ENCODE measurements around the gene ATP6V1D.
"Not testable (repeated sequence)": the region's sequence is repeated elsewhere in the genome, so short reads cannot be mapped to it uniquely, and the experiment has no call there.

The ATP6V1D gene

DNA sequence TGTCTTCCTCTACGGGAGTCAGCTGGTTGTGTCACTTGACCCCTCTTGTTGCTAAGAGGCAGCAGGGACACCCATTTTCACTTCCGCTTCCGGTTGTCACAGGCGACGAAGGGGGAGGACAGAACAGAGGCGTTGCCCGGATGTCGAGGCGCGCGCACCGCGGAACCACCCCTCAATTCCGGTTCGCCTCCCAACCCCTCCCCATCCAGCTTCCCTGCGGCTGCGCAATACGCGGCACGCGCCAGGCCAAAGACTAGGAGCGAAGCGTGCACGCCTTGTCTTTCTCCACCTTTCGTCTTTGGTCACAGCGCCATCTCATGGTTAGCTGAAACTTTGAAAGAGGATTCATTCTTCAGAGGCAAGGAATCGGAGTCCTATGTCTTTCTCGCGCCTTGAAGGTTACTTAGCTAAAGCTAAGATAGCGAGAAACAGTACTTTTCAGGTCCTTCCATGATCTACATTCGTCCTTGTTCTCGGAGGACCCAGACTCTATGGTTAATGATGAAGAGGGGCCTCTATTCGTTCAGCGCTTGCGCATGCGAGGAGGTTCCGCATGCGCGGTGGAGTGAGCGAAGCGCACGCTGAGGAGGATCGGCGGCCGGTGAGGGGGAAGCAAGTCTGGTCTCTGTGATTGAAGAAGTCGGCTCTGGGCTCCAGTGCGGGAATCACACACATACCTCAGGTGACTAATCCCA is at the start of gene ATP6V1D, which contains the start of gene EIF2S1:
ATP6V1D (minus strand) TSS at position 30 of the 695 bp plus-strand sequence. CDS start 106 bp downstream, outside the sequence.
EIF2S1 (plus strand) TSS at position 554 of the 695 bp plus-strand sequence. CDS start 4,440 bp downstream, outside the sequence.
- DNase-seq (ENCODE audit: low spot score), result peak; percentile 99

DNA sequence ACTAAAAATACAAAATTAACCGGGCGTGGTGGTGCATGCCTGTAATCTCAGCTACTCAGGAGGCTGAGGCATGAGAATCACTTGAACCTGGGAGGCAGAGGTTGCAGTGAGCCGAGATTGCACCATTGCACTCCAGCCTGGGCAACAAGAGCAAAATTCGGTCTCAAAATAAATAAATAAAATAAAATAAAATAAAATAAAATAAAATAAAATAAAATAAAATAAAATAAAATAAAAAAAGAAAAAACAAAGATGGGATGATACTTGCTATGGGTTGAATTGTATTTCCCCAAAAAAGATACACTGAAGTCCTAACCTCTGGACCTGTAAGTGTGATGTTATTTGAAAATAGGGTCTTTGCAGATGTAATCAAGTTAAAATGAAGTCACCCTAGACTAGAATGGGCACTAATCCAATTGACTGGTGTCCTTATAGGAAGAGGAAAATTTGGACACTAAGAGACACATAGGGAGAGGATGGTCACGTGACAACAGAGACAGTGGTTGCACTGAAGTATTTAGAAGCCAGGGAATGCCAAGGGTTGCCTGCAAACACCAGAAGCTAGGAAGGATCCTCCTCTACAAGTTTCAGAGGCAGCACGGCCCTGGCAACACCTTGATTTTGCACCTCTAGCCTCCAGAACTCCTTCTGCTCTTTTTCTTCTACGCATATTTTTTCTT is 48.7 kb upstream of the ATP6V1D start:
- not testable (repeated sequence) for DNase-seq (ENCODE audit: low spot score)

DNA sequence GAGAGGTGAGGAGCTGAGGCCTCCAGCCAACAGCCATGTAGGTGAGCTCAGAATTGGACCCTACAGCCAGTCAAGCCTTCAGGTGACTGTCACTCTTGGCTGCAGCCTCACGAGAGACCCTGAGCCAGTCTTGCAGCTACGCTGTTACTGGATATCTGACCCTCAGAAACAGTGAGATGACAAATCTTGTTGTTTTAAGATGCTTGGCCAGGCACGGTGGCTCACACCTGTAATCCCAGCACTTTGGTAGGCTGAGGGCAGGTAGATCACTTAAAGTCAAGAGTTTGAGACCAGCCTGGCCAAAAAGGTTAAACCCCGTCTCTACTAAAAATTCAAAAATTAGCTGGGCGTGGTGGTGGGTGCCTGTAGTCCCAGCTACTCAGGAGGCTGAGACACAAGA is 46.2 kb upstream of the ATP6V1D start:
- DNase-seq (ENCODE audit: low spot score), result no peak

DNA sequence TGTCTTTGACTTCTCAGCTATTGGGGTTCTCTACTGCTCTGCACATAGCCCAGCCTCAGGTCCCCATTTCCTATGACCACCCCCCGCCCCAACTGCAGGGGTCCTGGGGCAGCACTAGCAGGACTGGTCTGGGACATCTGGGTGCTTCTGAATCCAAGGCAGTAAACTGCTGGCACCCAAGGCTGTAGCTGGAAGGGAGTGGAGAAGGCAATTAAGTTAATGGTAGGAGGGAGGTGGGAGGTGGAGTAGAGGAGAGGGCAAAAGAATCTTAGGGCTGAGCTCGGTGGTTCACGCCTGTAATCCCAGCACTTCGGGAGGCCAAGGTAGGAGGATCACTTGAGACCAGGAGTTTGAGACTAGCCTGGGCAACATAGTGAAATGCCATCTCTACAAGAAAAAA is 40.8 kb upstream of the ATP6V1D start:
- no peak for DNase-seq (ENCODE audit: low spot score)

DNA sequence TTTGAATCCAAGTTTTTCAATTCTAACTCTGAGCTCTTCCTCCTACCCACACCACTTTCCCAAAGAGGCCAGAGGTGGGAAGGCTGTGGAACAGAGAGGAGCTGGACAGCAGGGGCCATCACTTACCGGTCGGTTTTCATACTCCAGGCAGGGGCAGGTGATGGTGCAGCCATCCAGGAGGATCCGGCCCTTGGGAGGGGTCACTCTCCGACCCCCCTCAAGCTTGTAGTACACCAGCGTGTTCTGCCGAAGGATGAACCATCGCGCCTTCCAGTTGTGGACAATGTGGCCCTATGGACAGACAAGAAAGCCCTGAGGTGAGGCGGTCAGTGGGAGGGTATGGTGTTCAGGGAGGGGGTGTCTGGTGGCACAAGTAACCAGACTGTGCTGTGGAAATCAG is 37.9 kb upstream of the ATP6V1D start:
- DNase-seq (ENCODE audit: low spot score), result no peak

DNA sequence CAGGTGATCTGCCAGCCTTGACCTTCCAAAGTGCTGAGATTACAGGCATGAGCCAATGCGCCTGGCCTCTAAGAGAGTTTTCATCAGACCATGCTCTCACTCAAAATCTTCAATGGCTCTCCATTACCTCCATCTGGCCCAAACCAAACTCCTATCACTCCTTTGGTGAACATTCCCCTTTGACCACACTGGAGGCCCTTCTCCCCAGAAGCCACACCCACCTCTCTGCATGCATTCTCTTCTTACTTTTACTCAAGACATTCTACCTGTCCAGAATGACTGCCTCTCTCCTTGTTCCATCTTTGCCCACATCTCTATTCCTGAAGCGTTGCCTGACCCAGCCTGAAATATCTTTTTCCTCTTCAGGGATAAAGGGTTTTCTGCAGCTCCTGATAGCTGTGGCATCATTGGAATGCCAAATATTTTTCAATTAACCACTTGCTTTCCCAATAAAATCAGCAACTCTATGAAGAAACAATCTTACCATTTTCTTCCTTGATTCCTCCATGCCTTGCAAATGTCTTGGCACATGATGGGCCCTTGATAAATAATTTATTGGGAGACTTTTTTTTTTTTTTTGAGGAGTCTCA is 36.9 kb upstream of the ATP6V1D start:
- DNase-seq (ENCODE audit: low spot score), result peak; percentile 42

DNA sequence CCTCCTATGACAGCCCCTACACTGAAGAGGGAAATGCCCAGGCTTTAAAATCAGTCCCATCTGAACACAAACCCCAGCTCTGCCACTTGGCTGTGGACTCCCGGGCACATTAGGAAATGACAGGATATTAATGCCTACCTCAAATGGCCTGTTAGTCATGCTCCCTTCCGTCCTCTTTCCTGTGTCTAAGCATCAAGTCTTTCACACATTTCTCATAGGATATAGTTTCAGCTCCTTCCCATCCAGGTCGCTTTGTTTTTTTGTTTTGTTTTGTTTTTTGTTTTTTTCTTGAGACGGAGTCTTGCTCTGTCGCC is 36.2 kb upstream of the ATP6V1D start:
- DNase-seq (ENCODE audit: low spot score), result no peak

DNA sequence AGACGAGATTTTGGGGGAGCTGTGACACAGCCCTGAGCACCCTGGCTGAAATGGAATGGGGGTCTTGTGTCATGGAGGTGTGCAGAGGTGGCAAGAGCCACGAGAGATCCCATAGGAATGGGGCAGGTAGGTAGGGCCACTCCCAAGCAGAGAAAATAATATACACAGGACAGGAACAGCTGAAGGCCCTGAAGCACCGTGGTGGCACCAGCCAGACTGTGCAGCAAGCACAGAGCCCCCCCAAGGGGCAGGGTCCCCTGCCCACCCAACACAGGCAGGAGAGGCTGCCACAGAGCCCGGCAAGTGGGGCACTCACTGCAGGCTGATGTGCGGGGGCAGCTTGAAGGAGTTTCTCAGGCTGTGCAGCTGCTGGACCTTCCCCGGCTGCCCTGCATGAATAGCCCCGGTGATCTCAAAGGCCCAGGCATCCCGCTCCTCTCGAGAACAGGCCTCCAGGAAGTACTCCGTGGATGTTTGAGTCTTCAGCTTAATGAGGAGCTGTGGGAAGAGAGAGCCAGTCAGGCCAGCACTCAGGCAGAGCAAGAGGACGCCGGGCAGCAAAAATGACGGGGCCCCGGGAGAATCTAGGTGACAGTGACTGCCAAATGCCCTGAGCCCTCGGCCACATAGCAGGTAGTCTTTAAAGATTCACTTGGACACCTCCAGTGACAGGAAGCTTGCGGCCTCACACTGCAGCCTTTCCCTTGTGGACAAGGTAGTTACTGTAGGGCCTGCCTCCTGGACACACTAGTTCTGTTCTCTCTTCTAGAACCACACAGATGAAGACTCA is 35.7 kb upstream of the ATP6V1D start:
- DNase-seq (ENCODE audit: low spot score), result no peak

DNA sequence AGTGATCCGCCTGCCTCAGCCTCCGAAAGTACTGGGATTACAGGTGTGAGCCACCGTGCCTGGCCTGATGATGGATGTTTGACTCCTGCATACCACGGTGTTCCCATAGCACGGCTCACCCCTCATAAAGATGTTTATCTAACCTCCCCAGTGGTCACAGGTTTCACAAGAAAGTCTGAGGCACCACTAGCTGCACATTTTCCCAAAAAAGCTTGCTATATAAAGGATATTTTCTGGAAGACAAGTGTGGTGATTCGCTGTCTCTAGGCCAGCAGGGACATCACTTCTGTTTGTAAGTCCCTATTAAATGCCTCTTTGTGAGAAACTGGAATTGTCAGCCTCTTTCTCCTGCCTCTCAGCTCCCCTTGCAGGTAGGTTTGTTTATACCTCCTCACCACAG is 34.1 kb upstream of the ATP6V1D start:
- no peak for DNase-seq (ENCODE audit: low spot score)

DNA sequence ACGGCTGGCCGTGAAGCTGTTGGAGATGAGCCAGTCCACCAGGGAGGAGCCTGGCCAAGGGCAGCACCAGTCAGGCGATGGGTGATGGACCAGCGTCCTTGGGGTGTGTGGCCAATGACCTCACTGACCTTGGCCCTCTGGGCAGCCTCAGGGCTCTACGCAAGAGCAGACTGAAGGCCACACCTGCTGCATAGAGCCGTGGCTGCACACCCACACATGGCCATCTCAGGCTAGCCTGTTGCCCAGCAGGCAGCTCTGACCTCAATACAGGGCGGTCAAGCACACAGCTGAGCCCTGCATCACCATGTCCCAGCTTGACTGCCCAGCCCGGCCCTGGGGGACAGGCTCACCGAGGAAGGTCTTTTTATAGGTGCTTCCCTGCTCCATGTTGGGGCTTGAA is 33.2 kb upstream of the ATP6V1D start:
- DNase-seq (ENCODE audit: low spot score), result no peak

DNA sequence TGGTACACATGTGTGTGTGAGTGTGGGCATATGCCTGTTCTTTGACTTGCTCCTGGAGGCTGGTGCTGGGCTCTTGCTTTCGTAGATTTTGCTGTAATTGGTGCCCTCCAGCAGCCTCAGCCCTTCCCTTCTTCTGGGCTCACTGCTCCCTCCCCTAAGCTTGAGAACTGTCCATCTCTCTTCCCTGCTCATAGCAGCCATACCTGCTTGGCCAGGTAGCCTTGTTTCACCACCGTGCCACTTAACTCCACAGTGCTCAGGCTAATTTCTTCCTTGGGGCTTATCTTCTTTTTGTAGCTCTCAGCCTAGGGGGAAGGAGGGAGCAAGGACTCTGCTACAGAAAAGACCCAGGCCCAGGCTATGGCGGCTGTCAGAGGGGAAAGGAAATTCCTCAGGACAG is 32.5 kb upstream of the ATP6V1D start:
- no peak for DNase-seq (ENCODE audit: low spot score)

DNA sequence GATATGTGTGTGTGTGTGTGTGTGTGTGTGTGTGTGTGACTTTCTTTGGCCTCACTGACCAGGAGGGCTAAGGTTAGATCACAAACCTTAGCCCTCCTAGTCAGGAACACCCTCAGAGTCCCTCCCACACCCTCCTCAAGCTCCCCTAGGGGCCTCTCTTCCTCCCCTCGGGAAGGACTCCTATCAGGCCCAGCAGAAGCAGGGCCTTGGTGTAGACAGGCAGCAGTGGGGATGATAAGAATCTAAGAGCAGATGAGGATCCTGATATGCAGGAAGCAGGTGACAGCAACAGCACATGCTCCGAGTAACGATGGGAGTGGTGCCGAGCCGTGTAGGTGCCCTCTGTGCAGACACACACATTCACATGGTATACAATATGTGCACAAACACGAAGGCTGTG is 31.7 kb upstream of the ATP6V1D start:
- DNase-seq (ENCODE audit: low spot score), result no peak

DNA sequence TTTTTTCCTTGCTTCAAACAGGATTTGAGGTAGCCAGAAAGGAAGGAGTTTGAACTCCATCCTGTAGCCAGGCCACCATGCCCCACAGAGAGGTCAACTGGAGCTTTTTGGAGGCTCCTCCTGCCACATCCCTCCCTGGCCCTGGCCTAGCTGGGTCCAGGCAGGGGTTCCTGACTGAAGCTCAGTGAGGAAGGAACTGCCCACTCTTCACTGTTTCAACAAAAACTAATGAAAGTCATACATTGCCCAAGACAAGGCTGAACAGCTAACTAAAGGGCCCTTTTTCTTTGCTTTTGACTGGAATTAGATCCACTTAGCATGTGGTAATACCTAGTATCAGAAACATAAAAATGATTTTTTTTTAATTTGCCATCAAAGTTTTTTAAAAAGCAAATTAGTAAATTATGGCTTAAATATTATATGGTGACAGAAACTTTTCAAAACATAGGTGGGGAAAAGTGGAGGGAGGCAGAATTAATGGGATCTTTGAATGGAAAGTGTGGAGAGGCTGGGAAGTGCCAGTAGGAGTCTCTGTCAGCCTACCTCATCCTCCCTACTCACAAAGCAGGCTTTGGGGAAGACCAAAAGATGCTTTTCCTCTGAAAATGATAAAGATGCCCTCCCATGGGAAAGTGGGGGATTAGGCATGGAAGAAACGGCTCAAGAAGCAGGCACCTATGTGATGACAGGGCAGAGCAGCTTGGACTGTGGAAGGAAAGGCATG is 30.4 kb upstream of the ATP6V1D start:
- DNase-seq (ENCODE audit: low spot score), result no peak

DNA sequence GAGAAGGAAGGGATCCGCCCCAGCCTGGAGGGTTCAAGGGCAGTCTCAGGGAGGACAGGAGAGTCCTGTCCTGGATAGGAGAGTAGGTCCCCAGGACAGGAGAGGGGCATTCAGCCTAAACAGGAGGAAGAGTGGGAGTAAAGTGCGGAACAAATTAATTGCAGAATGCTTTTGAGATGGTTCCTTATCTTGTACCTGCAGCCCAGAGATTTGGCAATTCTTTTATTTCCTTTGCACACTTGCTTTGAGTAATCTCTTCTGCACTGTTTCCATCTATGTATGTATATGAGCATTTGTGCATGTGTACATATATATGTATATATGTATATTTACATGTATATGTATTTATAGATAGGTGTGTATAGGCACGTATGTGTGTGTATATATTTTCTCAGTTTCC is 29.7 kb upstream of the ATP6V1D start:
- no peak for DNase-seq (ENCODE audit: low spot score)

DNA sequence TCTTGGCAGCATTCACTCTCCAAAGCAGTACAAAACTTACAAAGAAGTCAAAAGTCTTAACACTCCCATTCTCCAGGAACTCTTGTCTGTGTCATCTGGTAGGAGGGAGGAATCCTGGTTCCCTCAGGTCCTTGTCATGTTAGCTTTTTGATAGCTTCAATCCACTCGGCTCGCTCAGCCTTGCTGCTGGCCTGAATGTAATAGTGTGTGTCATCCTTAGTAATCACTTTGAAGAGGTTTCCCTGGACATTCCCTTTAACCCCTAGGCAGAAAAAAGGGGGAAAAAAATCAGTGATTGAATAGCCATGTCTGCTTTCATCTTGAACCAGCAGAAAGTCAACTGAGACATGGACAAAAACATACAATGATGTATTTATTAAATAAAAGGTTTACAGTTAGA is 27.6 kb upstream of the ATP6V1D start:
- DNase-seq (ENCODE audit: low spot score), result peak; percentile 73

DNA sequence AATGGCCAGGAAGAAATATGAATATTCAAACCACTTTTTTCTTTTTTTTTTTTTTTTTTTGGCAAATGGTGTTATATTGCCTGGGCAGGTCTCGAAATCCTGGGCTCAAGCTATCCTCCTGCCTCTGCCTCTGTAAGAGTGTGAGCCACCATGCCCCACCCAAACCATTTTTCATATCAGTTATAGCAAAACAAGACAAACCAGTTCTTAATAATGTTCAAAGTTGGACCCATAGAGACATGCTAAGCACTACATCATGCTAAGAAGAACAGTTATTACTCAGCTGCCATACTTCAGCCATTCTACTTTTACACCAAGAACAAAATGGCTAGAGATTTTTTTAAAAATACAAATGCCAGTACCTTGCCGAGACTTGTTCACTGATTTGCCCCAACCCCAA is 26.0 kb upstream of the ATP6V1D start:
- DNase-seq (ENCODE audit: low spot score), result no peak

DNA sequence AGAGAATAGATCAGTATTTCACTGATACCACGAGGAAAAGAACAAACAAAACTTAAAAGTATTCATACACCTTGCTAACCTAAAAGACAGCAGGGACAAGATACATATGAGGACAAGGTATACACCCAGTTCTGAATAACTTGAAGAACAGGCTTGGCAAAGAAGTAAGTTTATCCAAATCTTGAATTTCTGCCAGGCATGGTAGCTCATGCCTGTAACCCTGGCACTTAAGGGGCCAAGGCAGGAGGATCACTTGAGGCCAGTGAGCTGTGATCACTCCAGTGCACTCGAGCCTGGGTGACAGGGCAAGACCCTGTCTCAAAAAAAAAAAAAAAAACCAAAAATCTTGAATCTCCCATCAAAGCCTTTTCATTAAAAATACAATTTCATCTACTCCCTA is 25.5 kb upstream of the ATP6V1D start:
- DNase-seq (ENCODE audit: low spot score), result no peak

DNA sequence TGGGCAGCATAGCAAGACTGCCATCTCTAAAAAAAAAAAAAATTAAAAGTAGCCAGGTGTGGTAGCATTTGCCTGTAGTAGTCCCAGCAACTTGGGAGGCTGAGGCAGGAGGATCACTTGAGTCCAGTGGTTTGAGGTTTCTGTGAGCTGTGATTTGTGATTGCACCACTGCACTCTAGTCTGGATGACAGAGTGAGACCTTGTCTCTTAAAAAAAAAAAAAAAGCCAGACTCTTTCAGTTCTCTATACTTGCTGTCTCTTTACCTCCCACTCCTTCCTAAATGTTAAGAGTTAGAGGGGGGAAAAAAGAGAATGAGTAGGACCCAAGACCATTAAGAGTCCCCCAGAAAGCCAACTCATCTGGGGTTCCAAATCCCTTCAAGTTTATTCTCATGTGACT is 18.3 kb upstream of the ATP6V1D start:
- no peak for DNase-seq (ENCODE audit: low spot score)

DNA sequence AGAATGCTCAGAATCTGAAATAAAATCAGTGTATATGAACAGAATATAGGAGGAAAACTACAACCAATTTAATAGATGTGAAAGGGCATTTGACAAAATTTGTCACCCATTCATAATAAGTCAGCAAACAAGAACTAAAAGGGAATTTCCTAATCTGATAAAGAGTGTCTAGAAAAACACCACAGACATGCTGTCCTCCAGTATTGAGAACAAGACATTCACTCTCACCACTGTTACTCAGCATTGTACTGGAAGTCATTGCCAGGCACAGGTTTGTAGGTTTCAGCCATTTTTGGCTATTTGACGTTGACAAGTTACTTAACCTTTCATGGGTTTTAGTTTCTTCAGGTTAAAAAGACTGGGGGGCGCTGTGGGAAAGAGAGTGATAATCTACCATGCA is 13.7 kb upstream of the ATP6V1D start:
- DNase-seq (ENCODE audit: low spot score), result no peak

DNA sequence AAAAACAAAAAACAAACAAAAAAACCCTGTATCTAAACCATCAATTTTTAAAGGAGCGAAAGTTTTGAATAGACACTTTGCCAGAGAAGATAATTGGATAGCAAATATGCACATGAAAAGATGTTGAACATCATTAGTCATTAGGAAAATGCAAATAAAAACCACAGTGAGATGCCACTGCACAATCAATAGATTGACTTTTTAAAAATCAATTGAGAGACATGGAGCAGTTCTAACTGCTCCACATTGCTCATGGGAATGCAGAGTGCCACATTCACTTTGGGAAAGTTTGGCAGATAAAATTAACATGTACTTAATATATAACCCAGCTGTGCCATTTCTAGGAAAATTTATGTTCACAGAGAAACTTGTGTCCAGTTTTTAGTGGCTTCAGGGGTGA is 13.2 kb upstream of the ATP6V1D start:
- DNase-seq (ENCODE audit: low spot score), result no peak

DNA sequence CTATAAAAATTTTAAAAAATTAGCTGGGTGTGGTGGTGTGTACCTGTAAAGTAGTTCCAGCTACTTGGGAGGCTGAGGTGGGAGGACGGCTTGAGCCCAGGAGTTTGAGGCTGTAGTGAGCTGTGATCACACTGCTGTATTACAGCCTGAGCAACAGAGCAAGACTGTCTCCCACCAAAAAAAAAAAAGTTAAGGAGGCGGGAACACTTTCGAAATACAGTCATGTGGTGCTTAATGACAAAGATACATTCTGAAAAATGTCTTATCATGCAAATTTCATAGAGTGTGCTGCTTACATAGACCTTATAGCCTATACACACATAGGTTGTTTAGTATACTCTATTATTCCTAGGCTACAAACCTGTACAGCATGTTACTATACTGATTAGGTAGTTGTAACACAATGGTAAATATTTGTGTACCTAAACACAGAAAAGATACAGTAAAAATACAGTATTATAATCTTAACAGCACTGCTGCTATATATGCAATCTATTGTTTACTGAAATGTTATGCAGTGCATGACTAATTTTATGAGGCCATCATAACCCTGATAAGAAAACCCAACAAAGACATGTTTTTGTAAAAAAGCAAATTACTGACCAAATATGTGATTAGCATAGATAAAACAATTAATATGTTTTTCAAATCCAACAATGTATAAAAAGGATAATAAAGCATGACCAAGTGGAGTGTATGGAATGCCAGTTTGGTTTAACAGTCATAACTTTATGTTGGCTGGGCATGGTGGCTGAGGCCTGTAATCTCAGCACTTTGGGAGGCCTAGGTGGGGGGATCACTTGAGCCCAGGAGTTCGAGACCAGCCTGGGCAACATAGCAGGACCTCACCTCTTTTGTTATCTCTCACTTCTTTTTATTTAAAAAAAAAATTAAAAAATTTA is 11.9 kb upstream of the ATP6V1D start:
- no peak for DNase-seq (ENCODE audit: low spot score)
